T-helper 2 cell (primary cell): ENCODE measurements around the gene IL1RAPL1.

Experiments
- DNase-seq, 5 experiments: peaks; one replicate each; pipeline versions ENCODE4 v3.0.0 to v3.0.0-alpha.2; 2012 to 2022
- total RNA-seq, 2 donors: gene quantifications; one replicate each; lab custom pipeline; 2026; lab: John Stamatoyannopoulos, UW

Gene IL1RAPL1
- total RNA-seq: 0 reads per million in 2 donors

GRCh38 chrX:28586981-28587551 lies at the start of gene IL1RAPL1:
Gene IL1RAPL1, plus strand, starts transcription at chrX:28587446.
- no peak for DNase-seq

- no peak for DNase-seq
Measured at GRCh38 chrX:28542791-28543190, 44.5 kb upstream of the IL1RAPL1 start.

GRCh38 chrX:28549838-28550237 lies 37.4 kb upstream of the IL1RAPL1 start:
- no peak for DNase-seq

- no peak for DNase-seq
Measured at GRCh38 chrX:28550331-28550872, 36.8 kb upstream of the IL1RAPL1 start.

GRCh38 chrX:28552322-28552721 lies 34.9 kb upstream of the IL1RAPL1 start:
- no peak for DNase-seq

GRCh38 chrX:28552882-28553829 lies 34.1 kb upstream of the IL1RAPL1 start:
- no peak for DNase-seq

- DNase-seq: no peak
Measured at GRCh38 chrX:28576117-28576516, 11.1 kb upstream of the IL1RAPL1 start.

GRCh38 chrX:28581522-28581921 lies 5.7 kb upstream of the IL1RAPL1 start:
- no peak for DNase-seq

GRCh38 chrX:28582511-28582910 lies 4.7 kb upstream of the IL1RAPL1 start:
- DNase-seq: no peak

- no peak for DNase-seq
Measured at GRCh38 chrX:28584025-28584424, 3.2 kb upstream of the IL1RAPL1 start.

- no peak for DNase-seq
Measured at GRCh38 chrX:28585767-28586166, 1.5 kb upstream of the IL1RAPL1 start.

- no peak for DNase-seq
Measured at GRCh38 chrX:28586286-28586685, 960 bp upstream of the IL1RAPL1 start.

GRCh38 chrX:28589046-28589445 lies 1.8 kb downstream of the IL1RAPL1 start:
- DNase-seq: no peak

- no peak for DNase-seq
Measured at GRCh38 chrX:28590396-28590795, 3.1 kb downstream of the IL1RAPL1 start.

GRCh38 chrX:28591542-28591941 lies 4.3 kb downstream of the IL1RAPL1 start:
- no peak for DNase-seq

- no peak for DNase-seq
Measured at GRCh38 chrX:28595346-28595745, 8.1 kb downstream of the IL1RAPL1 start.

GRCh38 chrX:28599957-28600356 lies 12.7 kb downstream of the IL1RAPL1 start:
- no peak for DNase-seq

GRCh38 chrX:28609003-28609402 lies 21.8 kb downstream of the IL1RAPL1 start:
- no peak for DNase-seq

GRCh38 chrX:28609917-28610613 lies 22.8 kb downstream of the IL1RAPL1 start:
- no peak for DNase-seq

GRCh38 chrX:28610746-28611145 lies 23.5 kb downstream of the IL1RAPL1 start:
- DNase-seq: no peak

GRCh38 chrX:28613558-28613957 lies 26.3 kb downstream of the IL1RAPL1 start:
- DNase-seq: no peak

GRCh38 chrX:28625223-28625622 lies 38.0 kb downstream of the IL1RAPL1 start:
- no peak for DNase-seq

- no peak for DNase-seq
Measured at GRCh38 chrX:28626515-28626914, 39.3 kb downstream of the IL1RAPL1 start.
